ENCODE results near the gene VGF.
"Not testable (repeated sequence)": the region's sequence is repeated elsewhere in the genome, so short reads cannot be mapped to it uniquely, and the experiment has no call there.

VGF gene

DNA sequence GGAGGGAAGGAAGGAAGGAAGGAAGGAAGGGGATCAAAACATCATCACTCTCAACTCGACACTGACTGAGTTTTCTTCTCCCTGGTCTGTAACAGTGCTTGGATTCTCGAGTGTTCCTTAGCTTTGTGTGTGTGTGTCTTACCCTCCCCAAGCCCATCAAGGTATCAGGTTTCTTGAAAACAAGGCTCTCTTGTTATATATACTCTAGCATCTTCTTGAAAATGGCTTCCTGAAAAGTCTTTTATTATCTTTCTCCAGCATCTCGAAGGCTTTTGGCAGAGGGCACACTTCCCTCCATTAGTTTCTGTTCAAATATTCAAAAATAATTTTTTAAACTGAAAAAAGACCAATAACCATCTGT, 25.1 kb downstream of the VGF start:
- POLR2A ChIA-PET, result no interaction called here
- CTCF ChIA-PET, result interaction anchor here (1.2 to 12.5 kb wide), 8 partner anchors 12 to 272 kb away, joined by 3 to 186 read pairs (median 6); partner anchors contain the start of gene SERPINE1
- DNase-seq (ENCODE audit: extremely low spot score), result no peak
- TF ChIP-seq, protein P1, sequence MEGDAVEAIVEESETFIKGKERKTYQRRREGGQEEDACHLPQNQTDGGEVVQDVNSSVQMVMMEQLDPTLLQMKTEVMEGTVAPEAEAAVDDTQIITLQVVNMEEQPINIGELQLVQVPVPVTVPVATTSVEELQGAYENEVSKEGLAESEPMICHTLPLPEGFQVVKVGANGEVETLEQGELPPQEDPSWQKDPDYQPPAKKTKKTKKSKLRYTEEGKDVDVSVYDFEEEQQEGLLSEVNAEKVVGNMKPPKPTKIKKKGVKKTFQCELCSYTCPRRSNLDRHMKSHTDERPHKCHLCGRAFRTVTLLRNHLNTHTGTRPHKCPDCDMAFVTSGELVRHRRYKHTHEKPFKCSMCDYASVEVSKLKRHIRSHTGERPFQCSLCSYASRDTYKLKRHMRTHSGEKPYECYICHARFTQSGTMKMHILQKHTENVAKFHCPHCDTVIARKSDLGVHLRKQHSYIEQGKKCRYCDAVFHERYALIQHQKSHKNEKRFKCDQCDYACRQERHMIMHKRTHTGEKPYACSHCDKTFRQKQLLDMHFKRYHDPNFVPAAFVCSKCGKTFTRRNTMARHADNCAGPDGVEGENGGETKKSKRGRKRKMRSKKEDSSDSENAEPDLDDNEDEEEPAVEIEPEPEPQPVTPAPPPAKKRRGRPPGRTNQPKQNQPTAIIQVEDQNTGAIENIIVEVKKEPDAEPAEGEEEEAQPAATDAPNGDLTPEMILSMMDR (IDR thresholded peaks at IDR 0.05; ENCODE audit: control extremely low read depth, extremely low read depth, low read depth, missing control alignments), result no peak

DNA sequence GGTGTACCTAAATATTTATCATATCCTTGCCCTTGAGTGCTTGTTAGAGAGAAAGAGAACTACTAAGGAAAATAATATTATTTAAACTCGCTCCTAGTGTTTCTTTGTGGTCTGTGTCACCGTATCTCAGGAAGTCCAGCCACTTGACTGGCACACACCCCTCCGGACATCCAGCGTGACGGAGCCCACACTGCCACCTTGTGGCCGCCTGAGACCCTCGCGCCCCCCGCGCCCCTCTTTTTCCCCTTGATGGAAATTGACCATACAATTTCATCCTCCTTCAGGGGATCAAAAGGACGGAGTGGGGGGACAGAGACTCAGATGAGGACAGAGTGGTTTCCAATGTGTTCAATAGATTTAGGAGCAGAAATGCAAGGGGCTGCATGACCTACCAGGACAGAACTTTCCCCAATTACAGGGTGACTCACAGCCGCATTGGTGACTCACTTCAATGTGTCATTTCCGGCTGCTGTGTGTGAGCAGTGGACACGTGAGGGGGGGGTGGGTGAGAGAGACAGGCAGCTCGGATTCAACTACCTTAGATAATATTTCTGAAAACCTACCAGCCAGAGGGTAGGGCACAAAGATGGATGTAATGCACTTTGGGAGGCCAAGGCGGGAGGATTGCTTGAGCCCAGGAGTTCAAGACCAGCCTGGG, 27.0 kb downstream of the VGF start:
- ChIA-PET CTCF (interaction anchor here (0.6 to 12.5 kb wide), 12 partner anchors 9 to 264 kb away, joined by 3 to 186 read pairs (median 4); partner anchors contain the start of genes PLOD3, SERPINE1, SRRT and ZNHIT1), POLR2A (interaction anchor here (1.7 kb wide), 1 partner anchor 11 kb away, joined by 6 read pairs; the partner anchor contains the start of gene SERPINE1)
- DNase-seq (ENCODE audit: extremely low spot score), result peak; percentile 80
- TF ChIP-seq, protein P1 (IDR thresholded peaks at IDR 0.05; ENCODE audit: control extremely low read depth, extremely low read depth, low read depth, missing control alignments), result peak; percentile 46

DNA sequence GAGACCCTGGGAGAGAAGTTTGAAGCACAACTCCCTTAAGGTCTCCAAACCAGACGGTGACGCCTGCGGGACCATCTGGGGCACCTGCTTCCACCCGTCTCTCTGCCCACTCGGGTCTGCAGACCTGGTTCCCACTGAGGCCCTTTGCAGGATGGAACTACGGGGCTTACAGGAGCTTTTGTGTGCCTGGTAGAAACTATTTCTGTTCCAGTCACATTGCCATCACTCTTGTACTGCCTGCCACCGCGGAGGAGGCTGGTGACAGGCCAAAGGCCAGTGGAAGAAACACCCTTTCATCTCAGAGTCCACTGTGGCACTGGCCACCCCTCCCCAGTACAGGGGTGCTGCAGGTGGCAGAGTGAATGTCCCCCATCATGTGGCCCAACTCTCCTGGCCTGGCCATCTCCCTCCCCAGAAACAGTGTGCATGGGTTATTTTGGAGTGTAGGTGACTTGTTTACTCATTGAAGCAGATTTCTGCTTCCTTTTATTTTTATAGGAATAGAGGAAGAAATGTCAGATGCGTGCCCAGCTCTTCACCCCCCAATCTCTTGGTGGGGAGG, 27.6 kb downstream of the VGF start:
- ChIA-PET CTCF (interaction anchor here (0.6 to 12.5 kb wide), 12 partner anchors 9 to 263 kb away, joined by 3 to 186 read pairs (median 4); partner anchors contain the start of genes PLOD3, SERPINE1, SRRT and ZNHIT1), POLR2A (interaction anchor here (1.7 kb wide), 1 partner anchor 11 kb away, joined by 6 read pairs; the partner anchor contains the start of gene SERPINE1)
- DNase-seq (ENCODE audit: extremely low spot score), result no peak
- TF ChIP-seq, protein P1 (IDR thresholded peaks at IDR 0.05; ENCODE audit: control extremely low read depth, extremely low read depth, low read depth, missing control alignments), result no peak

DNA sequence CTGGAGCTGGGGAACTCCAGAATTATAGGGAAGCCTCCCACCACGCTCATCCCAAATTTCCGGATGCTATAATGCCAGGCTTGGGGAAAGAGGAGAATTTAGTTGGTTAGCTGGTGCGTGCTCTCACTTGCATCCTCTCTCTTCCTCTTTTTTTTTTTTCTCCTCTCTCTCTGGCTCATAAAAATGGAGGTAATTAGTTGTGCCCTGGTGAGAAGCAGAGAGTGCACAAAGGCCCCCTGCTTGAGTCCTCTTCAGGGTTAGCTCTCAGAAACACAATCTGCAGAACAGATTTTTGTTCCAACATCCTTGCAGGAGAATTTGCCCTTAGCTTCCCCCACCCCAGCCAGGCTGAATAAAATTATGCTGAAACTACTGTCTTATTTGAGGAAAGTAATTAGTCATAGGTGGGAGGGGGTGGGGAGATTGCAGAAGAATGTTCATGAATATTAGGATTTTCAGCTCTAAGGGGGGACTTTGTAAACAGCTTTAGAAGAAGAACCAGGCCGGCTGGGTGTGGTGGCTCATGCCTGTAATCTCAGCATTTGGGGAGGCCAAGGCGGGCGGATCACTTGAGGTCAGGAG, 30.9 kb downstream of the VGF start:
- POLR2A ChIA-PET, result no interaction called here
- CTCF ChIA-PET, result interaction anchor here (0.7 to 4.7 kb wide), 8 partner anchors 9 to 156 kb away, joined by 3 to 36 read pairs (median 4); partner anchors contain the start of gene AP1S1
- no peak for DNase-seq (ENCODE audit: extremely low spot score)
- TF ChIP-seq, protein P1 (IDR thresholded peaks at IDR 0.05; ENCODE audit: control extremely low read depth, extremely low read depth, low read depth, missing control alignments), result no peak

DNA sequence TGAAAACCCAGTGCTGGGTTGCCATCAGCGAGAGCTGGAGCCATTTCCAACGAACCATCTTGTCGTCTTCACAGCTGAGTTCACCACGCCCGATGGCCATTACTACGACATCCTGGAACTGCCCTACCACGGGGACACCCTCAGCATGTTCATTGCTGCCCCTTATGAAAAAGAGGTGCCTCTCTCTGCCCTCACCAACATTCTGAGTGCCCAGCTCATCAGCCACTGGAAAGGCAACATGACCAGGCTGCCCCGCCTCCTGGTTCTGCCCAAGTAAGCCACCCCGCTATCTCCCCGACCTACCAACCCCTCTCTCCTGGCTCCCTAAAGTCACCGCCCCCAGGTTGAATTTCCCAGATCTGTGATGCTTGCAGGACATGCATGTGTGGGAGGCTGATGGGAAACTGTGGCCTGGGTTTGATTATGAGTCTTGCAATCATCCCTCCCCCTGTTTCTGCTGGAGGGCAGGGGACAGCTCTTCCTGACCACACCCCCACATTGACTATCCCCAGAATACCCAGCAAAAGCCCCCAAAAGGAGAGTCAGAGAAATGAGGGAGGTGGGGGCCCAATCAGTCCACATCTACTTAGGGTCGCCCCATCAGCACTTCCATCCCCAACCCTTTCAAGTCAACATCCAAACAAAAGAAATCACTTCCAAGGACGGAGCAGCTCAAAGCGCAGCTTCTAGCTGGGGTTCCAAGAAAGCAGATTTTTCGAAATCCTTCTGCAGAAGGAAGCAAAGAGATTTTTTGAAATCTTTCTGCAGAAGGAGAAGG, 31.6 kb downstream of the VGF start:
- POLR2A ChIA-PET, result no interaction called here
- CTCF ChIA-PET, result interaction anchor here (0.7 to 4.7 kb wide), 8 partner anchors 10 to 156 kb away, joined by 3 to 36 read pairs (median 4); partner anchors contain the start of genes AP1S1 and ZNHIT1
- no peak for DNase-seq (ENCODE audit: extremely low spot score)
- TF ChIP-seq, protein P1 (IDR thresholded peaks at IDR 0.05; ENCODE audit: control extremely low read depth, extremely low read depth, low read depth, missing control alignments), result no peak

DNA sequence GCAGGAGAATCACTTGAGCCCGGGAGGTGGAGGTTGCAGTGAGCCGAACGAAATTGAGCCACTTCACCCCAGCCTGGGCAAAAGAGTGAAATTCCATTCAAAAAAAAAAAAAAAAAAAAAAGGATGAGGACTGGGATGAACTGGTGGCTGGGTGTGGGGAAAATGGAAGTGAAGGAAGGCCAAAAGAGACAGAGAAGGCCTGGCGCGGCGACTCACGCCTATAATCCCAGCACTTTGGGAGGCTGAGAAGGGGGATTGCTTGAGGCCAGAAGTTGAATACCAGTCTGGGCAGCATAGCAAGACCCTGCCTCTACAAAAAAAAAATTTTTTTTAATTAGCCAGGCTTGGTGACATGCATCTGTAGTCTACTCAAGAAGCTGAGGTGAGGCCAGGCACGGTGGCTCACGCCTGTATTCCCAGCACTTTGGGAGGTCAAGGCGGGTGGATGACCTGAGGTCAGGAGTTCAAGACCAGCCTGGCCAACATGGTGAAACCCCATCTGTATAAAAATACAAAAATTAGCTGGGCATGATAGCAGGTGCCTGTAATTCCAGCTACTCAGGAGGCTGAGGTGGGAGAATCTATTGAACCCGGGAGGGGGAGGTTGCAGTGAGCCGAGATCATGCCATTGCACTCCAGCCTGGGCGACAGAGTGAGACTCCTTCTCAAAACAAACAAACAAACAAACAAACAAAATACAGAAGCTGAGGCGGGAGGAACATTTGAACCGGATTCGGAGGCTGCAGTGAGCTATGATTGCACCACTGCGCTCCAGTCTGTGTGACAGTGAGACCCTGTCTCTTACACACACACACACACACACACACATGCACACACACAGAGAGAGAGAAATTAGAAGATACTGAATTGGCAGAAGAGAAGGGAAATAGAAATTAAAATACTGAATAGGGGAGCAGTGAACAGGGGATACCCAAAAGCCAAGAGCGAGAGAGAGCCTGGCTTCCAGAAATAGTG, 32.5 kb downstream of the VGF start:
- ChIA-PET CTCF (interaction anchor here (0.9 to 4.7 kb wide), 3 partner anchors 11 to 85 kb away, joined by 3 to 36 read pairs (median 5); partner anchors contain the start of gene ZNHIT1), POLR2A (interaction anchor here (0.6 kb wide), 1 partner anchor 67 kb away, joined by 4 read pairs; no protein-coding TSS in a partner anchor)
- DNase-seq (ENCODE audit: extremely low spot score), result not testable (repeated sequence)

Data from GM10248 (cell line).